GM21360 (cell line): ENCODE results near the gene PPP1R26.
A peak's percentile ranks its signal among the peaks of the same experiment; 100 is the strongest.

Experiments used
- ATAC-seq: cut with Tn5 transposase; IDR thresholded peaks from one replicate; pipeline ENCODE4 v1.9.1; 2021; ENCODE audit warnings: mild to moderate bottlenecking, moderate library complexity; ENCODE audit not compliant: unreplicated experiment

The PPP1R26 gene

GRCh38 chr9:135487281-135488012 lies 7.9 kb downstream of the PPP1R26 start:
- ATAC-seq, result no peak

- ATAC-seq, result no peak
Measured at GRCh38 chr9:135488013-135488330, 8.4 kb downstream of the PPP1R26 start.

GRCh38 chr9:135488527-135488926 lies 8.9 kb downstream of the PPP1R26 start:
- no peak for ATAC-seq

- ATAC-seq, result no peak
Measured at GRCh38 chr9:135489188-135489906, 9.8 kb downstream of the PPP1R26 start.

- ATAC-seq, result no peak
Measured at GRCh38 chr9:135490166-135490870, 10.7 kb downstream of the PPP1R26 start.

- ATAC-seq, result no peak
Measured at GRCh38 chr9:135490980-135491464, 11.4 kb downstream of the PPP1R26 start.

- ATAC-seq, result no peak
Measured at GRCh38 chr9:135491764-135492163, 12.2 kb downstream of the PPP1R26 start.

GRCh38 chr9:135492886-135493669 lies 13.5 kb downstream of the PPP1R26 start:
- no peak for ATAC-seq

GRCh38 chr9:135494791-135495559 lies 15.4 kb downstream of the PPP1R26 start:
- ATAC-seq, result no peak

- no peak for ATAC-seq
Measured at GRCh38 chr9:135498381-135499126, 19.0 kb downstream of the PPP1R26 start.

- ATAC-seq, result peak; percentile 39
Measured at GRCh38 chr9:135499326-135500070, 19.9 kb downstream of the PPP1R26 start.

GRCh38 chr9:135500071-135500524 lies 20.5 kb downstream of the PPP1R26 start:
- no peak for ATAC-seq

- ATAC-seq, result peak; percentile 69
Measured at GRCh38 chr9:135500525-135501260, 21.1 kb downstream of the PPP1R26 start, which contains the start of gene MRPS2. Gene MRPS2 (plus strand): TSS chr9:135500682. CDS start chr9:135500711, 29 bp downstream.

- ATAC-seq, result no peak
Measured at GRCh38 chr9:135501261-135502167, 21.9 kb downstream of the PPP1R26 start.

GRCh38 chr9:135502168-135502872 lies 22.7 kb downstream of the PPP1R26 start:
- ATAC-seq, result no peak

- no peak for ATAC-seq
Measured at GRCh38 chr9:135502873-135503321, 23.3 kb downstream of the PPP1R26 start.
